Measurements from ENCODE around the gene TBX19.

The TBX19 gene

GRCh38 chr1:168257397-168257796 is 23.3 kb upstream of the TBX19 start:
- Histone ChIP-seq H3K36me3 (ENCODE audit: insufficient read depth, low read length) (no peaks in the 10 kb centered on the region), H3K9ac (ENCODE audit: low read depth, low read length) (no peak overlapping the region), H3K27ac (ENCODE audit: low read depth, low read length) (no peak overlapping the region), H3K4me3 (ENCODE audit: low read length) (no peak overlapping the region), H3K27me3 (ENCODE audit: insufficient read depth, low read length) (no peaks in the 10 kb centered on the region), H3K4me1 (ENCODE audit: insufficient read depth, low read length) (peaks cover 13% of the 10 kb centered on the region), H3K9me3 (ENCODE audit: insufficient read depth, low read depth, low read length) (peaks cover 27% of the 10 kb centered on the region)
- WGBS, result 96% methylated on average over 2 of the region's 2 CpGs

DNA sequence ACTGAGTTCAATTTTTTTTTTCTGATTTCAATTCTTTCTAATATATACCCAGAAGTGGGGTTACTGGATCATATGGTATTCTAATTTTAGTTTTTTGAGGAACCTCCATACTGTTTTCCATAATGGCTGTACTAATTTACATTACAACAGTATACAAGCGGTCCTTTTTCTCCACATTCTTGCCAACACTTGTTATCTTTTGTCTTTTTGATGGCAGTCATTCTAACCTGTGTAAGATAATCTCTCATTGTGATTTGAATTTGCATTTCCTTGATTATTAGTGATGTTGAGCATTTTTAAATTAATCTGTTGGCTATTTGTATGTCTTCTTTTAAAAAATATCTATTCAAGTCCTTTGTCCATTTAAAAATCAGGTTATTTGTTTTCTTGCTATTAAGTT is 21.1 kb upstream of the TBX19 start:
- Histone ChIP-seq H3K27me3 (ENCODE audit: insufficient read depth, low read length) (no peaks in the 10 kb centered on the region), H3K9me3 (ENCODE audit: insufficient read depth, low read depth, low read length) (peaks cover 27% of the 10 kb centered on the region), H3K4me3 (ENCODE audit: low read length) (no peak overlapping the region), H3K9ac (ENCODE audit: low read depth, low read length) (no peak overlapping the region), H3K27ac (ENCODE audit: low read depth, low read length) (no peak overlapping the region), H3K4me1 (ENCODE audit: insufficient read depth, low read length) (peaks cover 13% of the 10 kb centered on the region), H3K36me3 (ENCODE audit: insufficient read depth, low read length) (no peaks in the 10 kb centered on the region)
- WGBS, result no CpG with 5 or more reads among the region's 1 CpG

DNA sequence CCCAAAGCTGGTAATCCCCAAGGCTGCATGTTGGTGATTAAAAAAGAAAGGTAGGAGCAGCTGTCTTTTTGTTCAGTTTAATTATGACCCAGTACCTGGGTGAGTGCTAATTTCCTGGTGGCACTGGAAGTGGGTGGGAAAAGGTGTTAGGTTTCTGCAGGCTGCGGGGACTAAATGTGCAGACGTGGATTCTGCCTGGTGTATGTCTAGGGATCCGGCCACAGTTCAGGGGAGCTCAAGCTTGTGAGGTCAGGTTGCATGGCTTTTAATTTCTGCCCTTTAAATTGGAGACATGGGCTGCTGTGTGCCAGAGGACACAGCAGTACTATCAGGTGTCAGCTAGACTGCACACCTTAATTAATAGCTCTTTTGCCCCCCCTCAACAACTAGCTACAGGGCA is 20.3 kb upstream of the TBX19 start:
- 85% methylated on average over 3 of the region's 3 CpGs for WGBS
- no peak overlapping the region for H3K27ac ChIP-seq (ENCODE audit: low read depth, low read length)
- H3K4me1 ChIP-seq (ENCODE audit: insufficient read depth, low read length), result peaks cover 13% of the 10 kb centered on the region
- no peaks in the 10 kb centered on the region for H3K27me3 ChIP-seq (ENCODE audit: insufficient read depth, low read length)
- no peak overlapping the region for H3K4me3 ChIP-seq (ENCODE audit: low read length)
- H3K36me3 ChIP-seq (ENCODE audit: insufficient read depth, low read length), result no peaks in the 10 kb centered on the region
- peaks cover 22% of the 10 kb centered on the region for H3K9me3 ChIP-seq (ENCODE audit: insufficient read depth, low read depth, low read length)
- no peak overlapping the region for H3K9ac ChIP-seq (ENCODE audit: low read depth, low read length)

DNA sequence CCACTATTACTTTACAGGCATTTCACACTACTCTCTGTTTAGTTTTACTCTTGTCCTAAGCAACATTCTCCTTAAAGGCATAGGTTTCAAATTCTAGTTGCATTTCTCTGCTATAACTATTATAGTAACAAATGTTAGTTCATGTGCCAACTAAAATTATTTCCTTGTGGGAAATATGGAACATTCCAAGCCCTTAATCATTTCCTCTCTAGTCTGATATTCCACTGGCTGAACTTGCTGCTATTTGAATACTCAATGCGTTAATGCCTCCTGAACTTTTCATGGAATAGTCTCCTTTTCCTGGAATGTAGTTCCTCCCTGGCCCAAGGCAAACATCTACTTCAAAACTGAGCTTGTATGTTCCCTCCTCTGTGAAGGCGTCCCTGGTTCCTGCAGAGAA is 19.3 kb upstream of the TBX19 start:
- Histone ChIP-seq H3K36me3 (ENCODE audit: insufficient read depth, low read length) (no peaks in the 10 kb centered on the region), H3K27me3 (ENCODE audit: insufficient read depth, low read length) (no peaks in the 10 kb centered on the region), H3K9ac (ENCODE audit: low read depth, low read length) (no peak overlapping the region), H3K27ac (ENCODE audit: low read depth, low read length) (no peak overlapping the region), H3K9me3 (ENCODE audit: insufficient read depth, low read depth, low read length) (peaks cover 12% of the 10 kb centered on the region), H3K4me1 (ENCODE audit: insufficient read depth, low read length) (peaks cover 13% of the 10 kb centered on the region), H3K4me3 (ENCODE audit: low read length) (no peak overlapping the region)
- WGBS, result 89% methylated on average over 2 of the region's 2 CpGs

DNA sequence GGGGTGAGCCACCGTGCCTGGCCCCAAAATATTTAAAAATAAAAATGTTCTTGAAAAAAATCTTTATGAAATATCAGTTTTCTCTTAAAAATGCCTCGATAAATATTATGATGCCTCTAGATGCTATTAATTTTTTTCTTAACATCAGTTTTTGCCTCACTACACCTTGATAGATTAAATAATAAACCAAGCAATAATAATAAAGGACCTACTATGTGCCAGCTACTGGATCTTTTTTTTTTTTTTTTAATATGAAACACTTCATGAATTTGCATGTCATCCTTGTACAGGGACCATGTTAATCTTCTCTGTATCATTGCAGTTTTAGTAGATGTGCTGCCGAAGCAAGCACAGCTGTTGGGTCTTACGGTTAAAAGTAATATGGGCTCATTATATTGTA is 17.5 kb upstream of the TBX19 start:
- Histone ChIP-seq H3K4me1 (ENCODE audit: insufficient read depth, low read length) (peaks cover 13% of the 10 kb centered on the region), H3K27me3 (ENCODE audit: insufficient read depth, low read length) (no peaks in the 10 kb centered on the region), H3K9me3 (ENCODE audit: insufficient read depth, low read depth, low read length) (no peaks in the 10 kb centered on the region; the same call in 1 of the 2 replicates), H3K27ac (ENCODE audit: low read depth, low read length) (no peak overlapping the region), H3K4me3 (ENCODE audit: low read length) (no peak overlapping the region), H3K9ac (ENCODE audit: low read depth, low read length) (no peak overlapping the region), H3K36me3 (ENCODE audit: insufficient read depth, low read length) (no peaks in the 10 kb centered on the region)
- 100% methylated on average over 2 of the region's 4 CpGs for WGBS

DNA sequence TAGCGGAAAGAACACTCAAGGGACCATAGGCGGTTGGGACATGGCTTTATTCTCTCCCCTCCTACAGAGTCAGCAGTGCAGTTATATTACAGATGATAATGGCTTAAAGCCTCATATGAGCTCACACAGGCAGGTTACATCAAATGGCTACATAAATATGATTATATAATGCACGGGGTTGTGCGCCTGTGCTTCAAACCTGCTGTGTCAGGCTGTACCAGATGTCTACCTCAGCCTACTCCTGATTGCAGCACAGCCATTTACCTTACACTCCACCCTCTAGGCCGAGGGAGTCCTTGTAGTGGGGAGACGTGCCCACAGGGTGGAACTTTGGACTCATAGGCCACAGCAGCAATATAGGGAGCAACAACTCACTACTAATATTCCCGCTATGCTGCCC is 16.4 kb upstream of the TBX19 start:
- 96% methylated on average over 6 of the region's 7 CpGs for WGBS

GRCh38 chr1:168265596-168265995 is 15.1 kb upstream of the TBX19 start:
- H3K9ac ChIP-seq (ENCODE audit: low read depth, low read length), result no peak overlapping the region
- WGBS, result 94% methylated on average over 1 of the region's 1 CpG
- no peaks in the 10 kb centered on the region for H3K9me3 ChIP-seq (ENCODE audit: insufficient read depth, low read depth, low read length)
- no peak overlapping the region for H3K27ac ChIP-seq (ENCODE audit: low read depth, low read length)
- H3K27me3 ChIP-seq (ENCODE audit: insufficient read depth, low read length), result no peaks in the 10 kb centered on the region
- H3K36me3 ChIP-seq (ENCODE audit: insufficient read depth, low read length), result no peaks in the 10 kb centered on the region
- H3K4me1 ChIP-seq (ENCODE audit: insufficient read depth, low read length), result peaks cover 2% of the 10 kb centered on the region
- H3K4me3 ChIP-seq (ENCODE audit: low read length), result no peak overlapping the region

More for the DNA sequence above, 16.4 kb upstream of the TBX19 start:
- Histone ChIP-seq H3K9ac (ENCODE audit: low read depth, low read length) (no peak overlapping the region), H3K27me3 (ENCODE audit: insufficient read depth, low read length) (no peaks in the 10 kb centered on the region), H3K4me3 (ENCODE audit: low read length) (no peak overlapping the region), H3K4me1 (ENCODE audit: insufficient read depth, low read length) (peaks cover 13% of the 10 kb centered on the region), H3K36me3 (ENCODE audit: insufficient read depth, low read length) (no peaks in the 10 kb centered on the region), H3K27ac (ENCODE audit: low read depth, low read length) (no peak overlapping the region), H3K9me3 (ENCODE audit: insufficient read depth, low read depth, low read length) (no peaks in the 10 kb centered on the region; the same call in 1 of the 2 replicates)

GRCh38 chr1:168266644-168267186 is 14.0 kb upstream of the TBX19 start:
- Histone ChIP-seq H3K27me3 (ENCODE audit: insufficient read depth, low read length) (no peaks in the 10 kb centered on the region), H3K4me3 (ENCODE audit: low read length) (no peak overlapping the region), H3K9ac (ENCODE audit: low read depth, low read length) (no peak overlapping the region), H3K27ac (ENCODE audit: low read depth, low read length) (no peak overlapping the region), H3K36me3 (ENCODE audit: insufficient read depth, low read length) (no peaks in the 10 kb centered on the region), H3K9me3 (ENCODE audit: insufficient read depth, low read depth, low read length) (no peaks in the 10 kb centered on the region), H3K4me1 (ENCODE audit: insufficient read depth, low read length) (no peaks in the 10 kb centered on the region; the same call in 1 of the 2 replicates)
- 94% methylated on average over 6 of the region's 6 CpGs for WGBS

DNA sequence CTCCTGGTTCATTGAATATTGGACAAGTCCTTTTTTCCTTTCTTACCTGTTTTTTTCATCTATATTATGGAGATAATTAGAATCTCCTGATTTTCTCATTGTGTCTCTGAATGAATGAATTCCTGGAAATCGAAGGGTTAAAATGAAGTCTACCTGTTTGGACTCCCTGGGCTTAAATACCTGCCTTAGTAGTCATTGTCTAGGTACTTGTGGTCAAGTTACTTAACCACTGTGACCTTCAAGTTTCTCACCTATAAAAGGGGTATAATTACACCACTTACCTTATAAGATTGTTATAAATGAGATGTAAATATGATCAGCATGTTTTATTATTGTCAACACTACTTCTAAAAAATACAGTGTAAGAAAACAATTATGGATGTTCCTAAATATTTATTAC is 9.0 kb upstream of the TBX19 start:
- no peaks in the 10 kb centered on the region for H3K4me1 ChIP-seq (ENCODE audit: insufficient read depth, low read length)
- WGBS, result 80% methylated on average over 1 of the region's 1 CpG
- no peak overlapping the region for H3K27ac ChIP-seq (ENCODE audit: low read depth, low read length)
- no peaks in the 10 kb centered on the region for H3K36me3 ChIP-seq (ENCODE audit: insufficient read depth, low read length)
- H3K27me3 ChIP-seq (ENCODE audit: insufficient read depth, low read length), result no peaks in the 10 kb centered on the region
- H3K9ac ChIP-seq (ENCODE audit: low read depth, low read length), result no peak overlapping the region
- H3K4me3 ChIP-seq (ENCODE audit: low read length), result no peak overlapping the region
- H3K9me3 ChIP-seq (ENCODE audit: insufficient read depth, low read depth, low read length), result no peaks in the 10 kb centered on the region

DNA sequence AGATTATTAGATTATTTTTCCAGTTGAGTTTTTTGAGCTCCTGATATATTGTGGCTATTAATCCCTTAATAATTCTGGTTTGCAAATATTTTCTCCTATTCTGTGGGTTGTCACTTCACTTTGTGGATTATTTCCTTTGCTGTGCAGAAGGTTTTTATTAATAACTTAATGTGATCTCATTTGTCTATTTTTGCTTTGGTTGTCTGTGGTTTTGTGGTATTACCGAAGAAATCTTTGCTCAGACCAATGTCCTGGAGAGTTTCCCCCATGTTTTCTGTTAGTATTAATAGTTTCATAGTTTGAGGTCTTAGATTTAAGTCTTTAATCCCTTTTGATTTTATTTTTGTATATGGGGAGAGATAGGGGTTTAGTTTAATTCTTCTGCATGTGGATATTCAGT is 7.1 kb upstream of the TBX19 start:
- 95% methylated on average over 1 of the region's 1 CpG for WGBS
- H3K27ac ChIP-seq (ENCODE audit: low read depth, low read length), result no peak overlapping the region
- H3K27me3 ChIP-seq (ENCODE audit: insufficient read depth, low read length), result no peaks in the 10 kb centered on the region

DNA sequence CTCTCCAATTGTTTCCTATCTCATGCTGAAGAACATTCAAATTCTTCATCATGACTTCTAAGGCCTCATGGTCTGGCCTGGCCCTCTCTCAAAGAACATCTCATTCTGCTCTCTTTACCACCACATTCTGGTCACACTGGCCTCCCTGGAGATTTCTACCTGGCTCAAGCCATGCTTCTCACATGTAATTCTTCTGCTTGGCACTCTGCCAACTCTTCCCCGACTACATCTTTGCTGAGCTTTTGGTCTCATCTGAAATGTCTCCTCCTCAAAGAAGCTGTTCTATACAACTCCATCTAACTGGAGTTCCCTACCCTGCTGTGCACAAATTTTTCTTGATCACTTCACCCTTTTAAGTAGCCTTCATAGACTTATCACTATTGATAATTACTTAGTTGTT is 1.4 kb upstream of the TBX19 start:
- no peak overlapping the region for H3K4me3 ChIP-seq (ENCODE audit: low read length)
- no peaks in the 10 kb centered on the region for H3K27me3 ChIP-seq (ENCODE audit: insufficient read depth, low read length)
- H3K27ac ChIP-seq (ENCODE audit: low read depth, low read length), result no peak overlapping the region
- H3K36me3 ChIP-seq (ENCODE audit: insufficient read depth, low read length), result no peaks in the 10 kb centered on the region
- no peaks in the 10 kb centered on the region for H3K9me3 ChIP-seq (ENCODE audit: insufficient read depth, low read depth, low read length)
- no peak overlapping the region for H3K9ac ChIP-seq (ENCODE audit: low read depth, low read length)
- 87% methylated on average over 1 of the region's 1 CpG for WGBS
- peaks cover 6% of the 10 kb centered on the region; the same call in 1 of the 2 replicates for H3K4me1 ChIP-seq (ENCODE audit: insufficient read depth, low read length)

More for the DNA sequence above, 7.1 kb upstream of the TBX19 start:
- H3K36me3 ChIP-seq (ENCODE audit: insufficient read depth, low read length), result no peaks in the 10 kb centered on the region
- H3K9me3 ChIP-seq (ENCODE audit: insufficient read depth, low read depth, low read length), result no peaks in the 10 kb centered on the region
- no peak overlapping the region for H3K4me3 ChIP-seq (ENCODE audit: low read length)
- no peak overlapping the region for H3K9ac ChIP-seq (ENCODE audit: low read depth, low read length)
- no peaks in the 10 kb centered on the region for H3K4me1 ChIP-seq (ENCODE audit: insufficient read depth, low read length)
